ENCODE results near the gene BROX. TPM values are rescaled to one million over a fixed set of nuclear protein-coding genes. Genes with fewer than 3 reads are reported as not detected.

Gene BROX
- total RNA-seq, 2 donors from 2014 or later, result 24.3 to 37.3 TPM

- Histone ChIP-seq H3K4me1 (no peaks in the 10 kb centered on the region), H3K9me3 (no peaks in the 10 kb centered on the region), H3K27me3 (no peaks in the 10 kb centered on the region), H3K4me3 (no peak overlapping the region), H3K36me3 (no peaks in the 10 kb centered on the region), H3K27ac (no peak overlapping the region)
- TF ChIP-seq, protein P1, sequence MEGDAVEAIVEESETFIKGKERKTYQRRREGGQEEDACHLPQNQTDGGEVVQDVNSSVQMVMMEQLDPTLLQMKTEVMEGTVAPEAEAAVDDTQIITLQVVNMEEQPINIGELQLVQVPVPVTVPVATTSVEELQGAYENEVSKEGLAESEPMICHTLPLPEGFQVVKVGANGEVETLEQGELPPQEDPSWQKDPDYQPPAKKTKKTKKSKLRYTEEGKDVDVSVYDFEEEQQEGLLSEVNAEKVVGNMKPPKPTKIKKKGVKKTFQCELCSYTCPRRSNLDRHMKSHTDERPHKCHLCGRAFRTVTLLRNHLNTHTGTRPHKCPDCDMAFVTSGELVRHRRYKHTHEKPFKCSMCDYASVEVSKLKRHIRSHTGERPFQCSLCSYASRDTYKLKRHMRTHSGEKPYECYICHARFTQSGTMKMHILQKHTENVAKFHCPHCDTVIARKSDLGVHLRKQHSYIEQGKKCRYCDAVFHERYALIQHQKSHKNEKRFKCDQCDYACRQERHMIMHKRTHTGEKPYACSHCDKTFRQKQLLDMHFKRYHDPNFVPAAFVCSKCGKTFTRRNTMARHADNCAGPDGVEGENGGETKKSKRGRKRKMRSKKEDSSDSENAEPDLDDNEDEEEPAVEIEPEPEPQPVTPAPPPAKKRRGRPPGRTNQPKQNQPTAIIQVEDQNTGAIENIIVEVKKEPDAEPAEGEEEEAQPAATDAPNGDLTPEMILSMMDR (IDR thresholded peaks at IDR 0.05), result no peak
- DNase-seq (ENCODE audit: low spot score), result no peak
These were observed 10.2 kb upstream of the BROX start for GRCh38 chr1:222702210-222702609.

- Histone ChIP-seq H3K9me3 (no peaks in the 10 kb centered on the region), H3K4me1 (no peaks in the 10 kb centered on the region), H3K36me3 (no peaks in the 10 kb centered on the region), H3K27ac (no peak overlapping the region), H3K27me3 (no peaks in the 10 kb centered on the region), H3K4me3 (no peak overlapping the region)
- no peak for DNase-seq (ENCODE audit: low spot score)
- TF ChIP-seq, protein P1 (IDR thresholded peaks at IDR 0.05), result no peak
These were observed 8.1 kb upstream of the BROX start for GRCh38 chr1:222704260-222704659.

- Histone ChIP-seq H3K27me3 (no peaks in the 10 kb centered on the region), H3K9me3 (no peaks in the 10 kb centered on the region), H3K36me3 (no peaks in the 10 kb centered on the region), H3K4me1 (peaks cover 0 to 18% of the 10 kb centered on the region in 2 donors), H3K4me3 (no peak overlapping the region), H3K27ac (no peak overlapping the region)
- TF ChIP-seq, protein P1 (IDR thresholded peaks at IDR 0.05), result no peak
- no peak for DNase-seq (ENCODE audit: low spot score)
These were observed 5.5 kb upstream of the BROX start for GRCh38 chr1:222706815-222707214.

DNA sequence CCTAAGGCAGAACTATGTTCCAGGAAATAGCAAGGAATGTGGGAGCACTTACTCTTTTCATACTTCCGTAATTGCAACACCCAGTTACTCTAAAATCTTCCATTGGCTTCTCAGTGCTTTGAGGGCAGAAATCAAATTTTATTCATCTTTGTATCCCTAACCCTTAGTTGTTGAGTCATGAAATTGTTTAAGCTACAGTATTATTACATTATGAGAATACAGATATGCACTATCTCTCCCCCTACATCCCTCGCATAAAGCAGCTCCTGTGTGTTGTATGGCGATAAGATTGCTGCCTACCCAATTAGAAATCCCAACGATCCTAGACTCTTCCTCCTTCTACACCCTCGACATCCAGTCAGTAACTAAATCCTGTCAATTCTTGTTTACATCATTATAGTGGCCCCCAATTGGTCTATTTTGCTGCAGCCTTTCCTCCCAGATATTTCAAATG lies 2.6 kb upstream of the BROX start:
- H3K36me3 ChIP-seq, result no peaks in the 10 kb centered on the region
- no peak overlapping the region for H3K4me3 ChIP-seq
- DNase-seq (ENCODE audit: low spot score), result no peak
- no peak overlapping the region for H3K27ac ChIP-seq
- no peaks in the 10 kb centered on the region for H3K27me3 ChIP-seq
- H3K9me3 ChIP-seq, result no peaks in the 10 kb centered on the region
- TF ChIP-seq, protein P1 (IDR thresholded peaks at IDR 0.05), result no peak
- peaks cover 0 to 18% of the 10 kb centered on the region in 2 donors for H3K4me1 ChIP-seq

- DNase-seq (ENCODE audit: low spot score), result peak; percentile 73
- TF ChIP-seq, protein P1 (IDR thresholded peaks at IDR 0.05), result no peak
- H3K27me3 ChIP-seq, result no peaks in the 10 kb centered on the region
- H3K27ac ChIP-seq, result peak overlapping the region; percentile 94 to 99
- peaks cover 0 to 18% of the 10 kb centered on the region in 2 donors for H3K4me1 ChIP-seq
- peak overlapping the region; percentile 85 to 90 for H3K4me3 ChIP-seq
- no peaks in the 10 kb centered on the region for H3K9me3 ChIP-seq
- H3K36me3 ChIP-seq, result peaks cover 7% of the 10 kb centered on the region
These were observed 778 bp upstream of the BROX start for GRCh38 chr1:222711319-222712252.
